ENCODE data around the gene FLCN.
A peak's percentile ranks its signal among the peaks of the same experiment; 100 is the strongest.
"Not testable (repeated sequence)": the region's sequence is repeated elsewhere in the genome, so short reads cannot be mapped to it uniquely, and the experiment has no call there.

The FLCN gene, protein sequence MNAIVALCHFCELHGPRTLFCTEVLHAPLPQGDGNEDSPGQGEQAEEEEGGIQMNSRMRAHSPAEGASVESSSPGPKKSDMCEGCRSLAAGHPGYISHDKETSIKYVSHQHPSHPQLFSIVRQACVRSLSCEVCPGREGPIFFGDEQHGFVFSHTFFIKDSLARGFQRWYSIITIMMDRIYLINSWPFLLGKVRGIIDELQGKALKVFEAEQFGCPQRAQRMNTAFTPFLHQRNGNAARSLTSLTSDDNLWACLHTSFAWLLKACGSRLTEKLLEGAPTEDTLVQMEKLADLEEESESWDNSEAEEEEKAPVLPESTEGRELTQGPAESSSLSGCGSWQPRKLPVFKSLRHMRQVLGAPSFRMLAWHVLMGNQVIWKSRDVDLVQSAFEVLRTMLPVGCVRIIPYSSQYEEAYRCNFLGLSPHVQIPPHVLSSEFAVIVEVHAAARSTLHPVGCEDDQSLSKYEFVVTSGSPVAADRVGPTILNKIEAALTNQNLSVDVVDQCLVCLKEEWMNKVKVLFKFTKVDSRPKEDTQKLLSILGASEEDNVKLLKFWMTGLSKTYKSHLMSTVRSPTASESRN

GRCh38 chr17:17237026-17237799 is at the start of gene FLCN:
FLCN (minus strand) TSS chr17:17237168; CDS start chr17:17228137, 9,031 bp downstream.
- peak; percentile 67 to 80 (median 68) for DNase-seq (ENCODE audit: low read depth in 2 of 3, low spot score in 2 of 3)

GRCh38 chr17:17285951-17286350 is 49.0 kb upstream of the FLCN start:
- no peak for DNase-seq (ENCODE audit: low read depth in 2 of 3, low spot score in 2 of 3)

- peak; percentile 90 to 96 (median 92) for DNase-seq (ENCODE audit: low read depth in 2 of 3, low spot score in 2 of 3)
These were observed 43.9 kb upstream of the FLCN start, which contains the start of gene COPS3 for GRCh38 chr17:17280613-17281549. COPS3 (minus strand) TSS chr17:17281246; CDS start chr17:17281186, 60 bp downstream.

DNA sequence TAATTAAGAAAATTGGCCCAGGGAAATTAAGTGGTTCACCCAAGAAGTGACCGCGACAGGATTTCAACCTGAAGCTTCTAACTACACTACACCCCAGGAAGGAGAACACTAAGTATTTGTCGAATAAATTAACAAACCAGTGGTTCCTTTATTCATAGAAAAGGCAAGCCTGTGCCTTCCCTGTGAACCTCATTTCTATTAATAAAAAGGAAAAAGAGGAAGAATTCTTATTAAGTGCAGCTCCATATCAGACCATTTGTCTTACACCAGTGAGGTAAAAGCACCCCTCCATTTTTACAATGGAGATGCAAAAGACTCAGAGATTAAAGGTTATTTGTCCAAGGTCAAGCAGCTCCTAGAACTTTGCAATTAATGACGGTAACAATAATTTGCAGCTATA is 42.3 kb upstream of the FLCN start:
- no peak for DNase-seq (ENCODE audit: low read depth in 2 of 3, low spot score in 2 of 3)

DNA sequence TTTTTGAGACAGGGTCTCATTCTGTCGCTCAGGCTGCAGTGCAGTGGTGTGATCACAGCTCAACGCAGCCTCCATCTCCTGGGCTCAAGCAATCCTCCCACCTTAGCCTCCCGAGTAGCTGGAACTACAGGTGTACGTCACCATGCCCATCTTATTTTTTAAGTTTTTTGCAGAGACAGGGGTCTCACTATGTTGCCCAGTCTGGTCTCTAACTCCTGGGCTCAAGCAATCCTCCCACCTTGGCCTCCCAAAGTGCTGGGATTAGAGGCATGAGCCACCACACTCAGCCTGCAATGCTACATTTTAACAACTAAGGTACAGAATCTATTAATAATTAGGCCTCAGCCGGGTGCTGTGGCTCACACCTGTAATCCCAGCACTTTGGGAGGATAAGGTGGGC is 40.5 kb upstream of the FLCN start:
- not testable (repeated sequence) for DNase-seq (ENCODE audit: low read depth in 2 of 3, low spot score in 2 of 3)

DNA sequence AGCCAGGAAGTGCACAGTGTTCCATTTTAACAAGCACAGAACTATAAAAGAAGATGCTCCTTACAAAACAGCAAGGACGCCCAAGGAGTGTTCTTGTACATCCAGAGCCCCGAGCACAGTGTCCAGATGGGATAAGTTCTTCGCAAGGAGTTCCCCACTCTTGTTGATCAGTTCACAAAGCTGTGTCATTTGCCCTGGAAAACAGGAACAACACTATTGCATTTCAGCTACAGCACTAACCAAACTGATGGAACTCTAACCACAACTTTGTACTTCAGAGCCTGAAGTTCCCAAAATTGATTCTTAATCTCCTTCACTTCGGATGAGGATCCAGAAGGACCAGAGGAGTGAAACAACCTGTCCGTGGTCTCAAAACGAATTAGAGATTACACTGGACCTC is 39.0 kb upstream of the FLCN start:
- DNase-seq (ENCODE audit: low read depth in 2 of 3, low spot score in 2 of 3), result no peak

- no peak for DNase-seq (ENCODE audit: low read depth in 2 of 3, low spot score in 2 of 3)
These were observed 33.2 kb upstream of the FLCN start for GRCh38 chr17:17269926-17270773.

DNA sequence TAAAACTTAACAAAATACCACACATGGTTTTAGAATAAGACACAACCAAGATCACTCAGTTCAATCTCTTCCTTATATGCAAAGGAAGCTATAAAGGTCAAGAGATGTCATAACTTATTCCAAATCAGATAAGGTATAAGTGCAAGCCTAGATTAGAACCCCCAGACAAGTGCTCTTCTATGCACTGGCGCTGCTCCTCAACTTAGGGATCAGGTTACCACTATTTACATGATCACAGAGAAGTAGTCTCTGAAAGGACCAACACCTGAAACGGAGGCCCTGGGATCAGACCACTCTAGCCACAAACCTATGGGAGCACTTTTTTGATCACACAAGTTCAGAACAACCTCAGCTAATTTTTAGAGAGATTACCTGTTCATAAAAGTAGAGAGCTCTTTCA is 27.5 kb upstream of the FLCN start:
- no peak for DNase-seq (ENCODE audit: low read depth in 2 of 3, low spot score in 2 of 3)

- no peak for DNase-seq (ENCODE audit: low read depth in 2 of 3, low spot score in 2 of 3)
These were observed 22.0 kb upstream of the FLCN start for GRCh38 chr17:17258998-17259397.

DNA sequence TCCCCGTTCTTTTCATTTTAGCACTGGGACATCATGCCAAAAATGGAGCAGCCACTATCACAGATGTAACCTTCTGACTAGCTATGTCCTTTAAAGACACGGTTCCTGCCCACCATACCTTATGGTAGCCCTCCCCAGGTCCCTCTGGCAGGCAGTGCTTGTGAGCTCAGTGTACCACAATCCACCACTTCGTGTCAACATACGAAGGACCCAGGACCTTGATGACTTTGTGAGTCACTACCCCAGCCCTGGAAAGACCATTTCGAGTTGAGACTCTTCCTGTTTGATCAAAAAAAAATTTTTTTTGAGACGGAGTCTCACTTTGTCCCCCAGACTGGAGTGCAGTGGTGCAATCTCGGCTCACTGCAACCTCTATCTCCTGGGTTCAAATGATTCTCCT is 21.0 kb upstream of the FLCN start:
- DNase-seq (ENCODE audit: low read depth in 2 of 3, low spot score in 2 of 3), result no peak

DNA sequence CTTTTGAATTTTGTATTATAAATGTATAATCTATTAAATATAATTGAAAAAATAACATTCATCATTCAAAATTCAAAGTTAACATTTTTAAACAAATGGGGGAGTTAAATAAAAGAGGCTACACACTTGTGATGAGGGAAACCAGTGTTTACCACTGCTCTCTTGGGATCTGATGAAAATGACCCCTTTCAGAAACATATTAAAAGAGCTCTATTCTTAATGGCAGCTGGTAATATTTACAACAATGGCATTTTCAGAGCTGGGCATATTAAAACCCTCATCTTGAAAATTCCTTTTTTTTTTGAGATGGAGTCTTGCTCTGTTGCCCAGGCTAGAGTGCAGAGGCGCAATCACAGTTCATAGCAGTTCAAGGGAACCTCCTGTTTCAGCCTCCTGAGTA is 19.3 kb upstream of the FLCN start:
- DNase-seq (ENCODE audit: low read depth in 2 of 3, low spot score in 2 of 3), result no peak

GRCh38 chr17:17255689-17256088 is 18.7 kb upstream of the FLCN start:
- DNase-seq (ENCODE audit: low read depth in 2 of 3, low spot score in 2 of 3), result not testable (repeated sequence)

DNA sequence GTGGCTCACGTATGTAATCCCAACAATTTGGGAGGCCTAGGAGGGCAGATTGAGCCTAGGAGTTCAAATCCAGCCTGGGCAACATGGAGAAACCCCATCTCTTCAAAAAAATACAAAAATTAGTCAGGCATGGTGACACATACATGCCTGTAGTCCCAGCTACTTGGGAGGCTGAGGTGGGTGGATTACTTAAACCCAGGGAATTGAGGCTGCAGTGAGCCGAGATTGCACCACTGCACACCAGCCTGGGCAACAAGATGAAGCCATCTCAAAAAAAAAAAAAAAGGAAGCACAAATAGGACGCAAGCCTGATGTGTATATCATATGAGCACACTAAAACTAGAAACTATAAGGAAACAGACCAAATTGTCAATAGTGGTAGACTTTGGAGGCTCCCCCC is 17.1 kb upstream of the FLCN start:
- DNase-seq (ENCODE audit: low read depth in 2 of 3, low spot score in 2 of 3), result no peak

DNA sequence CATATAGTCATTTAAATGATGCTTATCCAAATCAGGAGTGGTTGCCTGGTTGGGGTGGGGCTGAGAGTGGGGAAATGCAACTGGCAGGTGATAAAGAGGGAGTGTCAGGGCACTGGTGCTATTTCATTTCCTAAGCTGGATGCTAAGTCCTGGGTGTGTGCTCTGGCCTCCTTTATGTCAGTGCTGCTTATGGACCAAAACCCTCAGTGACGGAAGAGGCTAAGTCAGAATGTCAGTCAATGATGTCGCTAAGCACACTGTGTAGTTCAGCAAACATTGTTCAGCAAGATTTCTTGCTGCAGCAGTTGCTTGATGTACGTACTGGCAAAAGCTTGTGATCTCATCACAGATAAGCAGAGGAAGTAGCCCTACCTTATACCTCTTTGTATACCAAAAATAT is 16.4 kb upstream of the FLCN start:
- no peak for DNase-seq (ENCODE audit: low read depth in 2 of 3, low spot score in 2 of 3)

- DNase-seq (ENCODE audit: low read depth in 2 of 3, low spot score in 2 of 3), result no peak
These were observed 15.2 kb upstream of the FLCN start for GRCh38 chr17:17252149-17252661.

DNA sequence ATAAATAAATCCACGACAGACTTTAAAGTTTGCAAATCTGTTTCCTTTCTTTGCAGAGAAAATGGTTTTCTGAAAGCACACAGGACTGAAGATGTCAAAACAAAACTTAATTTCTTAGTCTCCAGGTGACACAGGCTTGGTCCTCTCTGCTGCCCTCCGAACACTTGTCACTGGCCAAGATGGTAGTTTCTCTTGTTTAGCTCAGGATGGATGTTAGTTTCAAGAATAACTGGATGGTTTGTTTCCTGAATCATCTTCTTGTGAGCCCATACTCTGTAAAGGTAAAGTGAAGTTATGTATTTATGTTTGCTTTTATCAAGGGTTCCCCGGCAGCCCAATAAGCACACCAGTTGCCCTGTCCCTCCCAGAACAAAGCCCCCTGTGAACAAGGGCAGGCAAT is 9.9 kb upstream of the FLCN start:
- no peak for DNase-seq (ENCODE audit: low read depth in 2 of 3, low spot score in 2 of 3)

DNA sequence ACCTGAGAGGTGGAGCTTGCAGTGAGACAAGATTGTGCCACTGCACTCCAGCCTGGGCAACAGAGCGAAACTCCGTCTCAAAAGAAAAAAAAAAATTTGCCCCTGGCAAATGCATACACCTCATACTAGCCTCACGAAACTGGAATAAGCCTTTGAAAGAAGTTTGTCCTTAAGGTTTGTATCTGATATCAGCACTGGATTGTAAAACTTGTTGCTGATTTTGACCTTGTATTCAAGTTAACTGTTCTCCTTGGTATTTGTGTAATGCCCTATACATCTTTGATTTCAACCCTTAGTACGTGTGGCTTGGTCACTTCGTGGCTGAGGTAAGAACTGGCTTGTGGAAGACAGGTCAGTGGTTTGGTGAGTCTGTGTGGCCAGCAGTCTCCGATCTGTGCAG is 6.2 kb upstream of the FLCN start:
- no peak for DNase-seq (ENCODE audit: low read depth in 2 of 3, low spot score in 2 of 3)

DNA sequence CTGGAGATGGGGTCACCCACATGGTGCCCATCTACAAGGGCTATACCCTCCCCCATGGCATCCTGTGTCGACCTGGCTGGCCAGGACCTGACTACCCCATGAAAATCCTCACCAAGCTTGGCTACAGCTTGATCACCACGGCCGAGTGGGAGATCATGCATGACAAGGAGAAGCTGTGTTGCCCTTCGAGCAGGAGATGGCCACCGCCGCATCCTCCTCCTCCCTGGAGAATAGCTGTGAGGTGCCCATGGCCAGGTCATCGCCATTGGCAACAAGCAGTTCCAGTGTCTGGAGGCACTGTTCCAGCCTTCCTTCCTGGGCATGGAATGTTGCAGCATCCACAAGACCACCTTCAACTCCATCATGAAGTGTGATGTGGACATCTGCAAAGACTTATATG is 5.3 kb upstream of the FLCN start:
- no peak for DNase-seq (ENCODE audit: low read depth in 2 of 3, low spot score in 2 of 3)

- DNase-seq (ENCODE audit: low read depth in 2 of 3, low spot score in 2 of 3), result no peak
These were observed 4.7 kb upstream of the FLCN start for GRCh38 chr17:17241656-17242055.

DNA sequence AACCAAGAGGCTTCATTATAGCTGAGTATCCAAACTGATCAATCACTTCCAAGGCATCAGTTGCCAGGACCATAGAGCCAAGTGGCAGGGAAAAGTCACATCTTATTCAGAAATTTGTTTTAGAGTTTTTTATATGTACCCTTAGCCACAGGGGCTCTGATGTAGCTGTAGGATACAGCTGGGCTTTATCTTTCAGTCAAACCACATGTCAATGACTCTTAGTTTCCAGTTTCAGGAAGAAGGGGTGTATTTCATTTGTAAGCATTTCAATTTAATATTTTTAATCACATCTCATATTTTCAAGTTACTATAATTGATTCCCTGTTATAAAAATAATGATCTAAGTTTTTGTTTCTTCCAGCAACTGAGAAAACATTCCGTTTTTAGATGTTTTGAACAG is 2.9 kb upstream of the FLCN start:
- DNase-seq (ENCODE audit: low read depth in 2 of 3, low spot score in 2 of 3), result no peak

Measured in activated CD8-positive, alpha-beta memory T cell treated with anti-CD3 and anti-CD28 coated beads for 48 hours (primary cell).